ENCODE results near the gene COL4A3.
"Not testable (repeated sequence)": the region's sequence is repeated elsewhere in the genome, so short reads cannot be mapped to it uniquely, and the experiment has no call there.

Gene COL4A3

DNA sequence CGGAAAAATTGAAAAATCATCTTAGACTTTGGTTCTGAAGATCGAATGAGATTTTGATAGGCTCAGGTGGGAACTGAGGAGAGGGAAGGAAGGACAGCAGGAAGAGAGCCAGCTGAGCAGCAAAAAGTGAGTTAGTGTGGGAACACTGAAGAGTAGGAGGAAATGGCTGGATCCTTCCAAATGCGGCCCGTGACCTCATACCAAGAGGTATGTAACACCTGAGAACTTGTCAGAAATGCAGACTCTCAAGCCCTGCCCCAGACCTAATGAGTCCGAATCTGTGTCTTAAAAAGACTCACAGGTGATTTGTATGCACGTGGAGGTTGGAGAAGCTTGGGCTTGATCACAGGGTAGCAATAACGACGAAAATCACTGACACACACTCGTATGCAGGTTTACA is 42.0 kb downstream of the COL4A3 start:
- H3K4me3 ChIP-seq (ENCODE audit: low read depth, low read length) = no peak overlapping the region
- TF ChIP-seq, protein P1, sequence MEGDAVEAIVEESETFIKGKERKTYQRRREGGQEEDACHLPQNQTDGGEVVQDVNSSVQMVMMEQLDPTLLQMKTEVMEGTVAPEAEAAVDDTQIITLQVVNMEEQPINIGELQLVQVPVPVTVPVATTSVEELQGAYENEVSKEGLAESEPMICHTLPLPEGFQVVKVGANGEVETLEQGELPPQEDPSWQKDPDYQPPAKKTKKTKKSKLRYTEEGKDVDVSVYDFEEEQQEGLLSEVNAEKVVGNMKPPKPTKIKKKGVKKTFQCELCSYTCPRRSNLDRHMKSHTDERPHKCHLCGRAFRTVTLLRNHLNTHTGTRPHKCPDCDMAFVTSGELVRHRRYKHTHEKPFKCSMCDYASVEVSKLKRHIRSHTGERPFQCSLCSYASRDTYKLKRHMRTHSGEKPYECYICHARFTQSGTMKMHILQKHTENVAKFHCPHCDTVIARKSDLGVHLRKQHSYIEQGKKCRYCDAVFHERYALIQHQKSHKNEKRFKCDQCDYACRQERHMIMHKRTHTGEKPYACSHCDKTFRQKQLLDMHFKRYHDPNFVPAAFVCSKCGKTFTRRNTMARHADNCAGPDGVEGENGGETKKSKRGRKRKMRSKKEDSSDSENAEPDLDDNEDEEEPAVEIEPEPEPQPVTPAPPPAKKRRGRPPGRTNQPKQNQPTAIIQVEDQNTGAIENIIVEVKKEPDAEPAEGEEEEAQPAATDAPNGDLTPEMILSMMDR (IDR thresholded peaks at IDR 0.05; ENCODE audit: low read depth, low read length) = no peak

DNA sequence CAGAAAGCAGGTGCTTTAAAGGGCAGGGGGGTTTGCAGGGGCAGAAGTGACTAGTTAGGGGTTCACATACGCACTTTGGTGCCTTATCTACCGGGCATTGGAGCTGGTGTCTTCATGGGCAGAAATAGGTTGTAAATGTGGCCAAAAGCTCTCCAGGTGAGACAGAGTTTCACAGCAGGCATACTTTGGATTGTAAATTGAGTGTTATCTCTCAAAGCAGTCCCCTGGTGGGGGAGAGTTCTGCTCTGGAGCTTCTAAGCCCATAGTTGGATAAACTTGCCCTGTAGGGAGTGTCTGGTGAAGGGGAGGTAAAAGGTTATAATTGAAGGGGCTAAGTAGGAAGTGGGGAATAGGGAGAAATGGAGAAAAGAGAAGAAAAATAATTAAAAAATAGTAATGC is 43.1 kb downstream of the COL4A3 start:
- TF ChIP-seq, protein P1 (IDR thresholded peaks at IDR 0.05; ENCODE audit: low read depth, low read length) = no peak
- H3K4me3 ChIP-seq (ENCODE audit: low read depth, low read length) = no peak overlapping the region

DNA sequence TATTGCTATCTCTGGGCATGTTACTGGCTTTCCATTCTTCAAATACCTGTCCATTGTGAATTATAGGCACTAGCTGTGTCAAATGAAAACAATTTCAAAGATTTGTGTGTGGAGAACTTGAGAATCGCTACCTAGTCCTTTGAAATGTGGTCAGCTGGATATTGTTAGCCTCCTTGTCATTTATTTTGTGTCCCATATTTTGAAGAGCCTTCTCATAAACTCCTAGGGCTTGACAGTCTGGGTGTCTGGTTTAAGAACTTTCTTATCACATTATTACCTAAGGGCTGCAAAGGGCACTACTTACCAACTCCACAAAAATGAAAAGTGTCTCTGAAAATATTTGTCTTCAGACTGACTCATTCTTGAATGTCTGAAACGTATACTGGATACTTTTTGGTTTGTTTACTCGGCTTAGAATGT is 50.2 kb downstream of the COL4A3 start:
- TF ChIP-seq, protein P1 (IDR thresholded peaks at IDR 0.05; ENCODE audit: low read depth, low read length) = no peak
- no peak overlapping the region for H3K4me3 ChIP-seq (ENCODE audit: low read depth, low read length)

DNA sequence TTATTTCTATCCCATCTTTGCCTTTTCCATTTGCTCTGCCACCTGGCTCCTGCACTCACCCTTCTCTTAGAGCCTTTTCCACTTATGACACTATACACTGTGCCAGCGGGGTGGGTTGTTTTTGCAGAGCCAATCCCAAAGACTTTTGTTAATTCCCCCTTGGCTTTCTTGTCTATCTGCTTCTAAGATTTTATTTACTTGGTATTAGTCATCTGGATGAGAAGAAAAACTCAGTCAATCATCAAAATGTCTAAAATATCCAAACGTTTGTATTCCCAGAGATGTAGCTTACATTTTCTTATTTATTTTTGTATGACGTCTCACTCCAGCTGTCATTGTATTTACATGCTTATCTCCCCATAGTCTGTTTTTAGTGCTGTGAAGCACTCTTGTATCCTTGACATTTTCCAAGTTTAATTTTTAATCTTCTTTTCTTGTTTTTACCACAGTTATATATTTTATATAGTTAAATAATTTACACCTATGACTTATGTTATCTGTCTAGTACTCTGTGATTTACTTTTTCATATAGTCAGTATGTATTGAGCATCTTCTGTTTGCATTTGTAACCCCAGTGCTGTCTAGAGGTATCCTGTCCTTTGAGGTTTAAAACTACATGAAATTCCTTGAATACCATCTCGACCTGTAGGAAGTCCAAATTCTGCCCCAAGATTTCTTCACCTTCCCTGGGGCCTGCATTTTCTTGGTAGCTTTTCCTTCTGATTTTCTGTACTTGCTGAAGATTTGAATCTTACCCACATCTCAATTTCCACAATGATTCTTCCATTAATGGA is 55.1 kb downstream of the COL4A3 start:
- no peak overlapping the region for H3K4me3 ChIP-seq (ENCODE audit: low read depth, low read length)
- TF ChIP-seq, protein P1 (IDR thresholded peaks at IDR 0.05; ENCODE audit: low read depth, low read length) = no peak

DNA sequence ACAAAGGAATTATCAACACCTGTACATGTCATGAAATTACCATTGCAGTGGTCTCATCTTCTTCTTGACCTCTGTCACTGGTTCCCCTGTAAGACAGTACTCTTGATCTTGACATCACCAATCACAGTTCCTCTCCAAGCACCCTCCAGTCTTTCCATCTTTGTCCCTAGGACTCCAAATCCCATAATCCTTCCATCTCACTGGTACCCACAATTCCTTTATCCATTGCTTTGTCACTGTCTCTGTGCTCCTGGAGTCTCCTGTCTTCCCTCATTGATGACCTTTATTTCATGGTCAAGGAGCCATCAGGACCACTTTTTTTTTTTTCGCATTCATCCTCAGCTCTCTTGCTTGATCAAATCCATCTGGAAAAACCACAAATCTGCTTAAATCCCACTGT is 56.7 kb downstream of the COL4A3 start:
- H3K4me3 ChIP-seq (ENCODE audit: low read depth, low read length) = no peak overlapping the region
- TF ChIP-seq, protein P1 (IDR thresholded peaks at IDR 0.05; ENCODE audit: low read depth, low read length) = no peak

DNA sequence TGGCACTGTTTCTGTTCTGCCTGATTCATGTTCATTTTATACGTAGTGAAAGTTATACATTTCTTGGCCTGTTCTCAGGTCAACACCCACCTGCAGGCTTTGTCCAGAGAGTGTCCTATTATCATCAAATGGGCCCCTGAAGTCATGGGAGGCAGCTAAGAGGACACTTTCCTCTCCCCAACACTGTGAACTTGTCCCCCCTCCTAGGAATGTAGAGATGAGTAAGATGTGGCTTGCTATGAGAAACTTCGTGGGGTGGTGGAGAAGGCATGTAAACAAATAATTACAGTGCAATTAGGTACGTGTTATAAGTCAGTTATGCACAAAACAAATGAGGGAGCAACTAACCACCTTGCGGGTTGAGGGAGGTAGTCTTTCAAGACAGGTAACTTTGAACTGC is 57.9 kb downstream of the COL4A3 start:
- H3K4me3 ChIP-seq (ENCODE audit: low read depth, low read length) = no peak overlapping the region
- TF ChIP-seq, protein P1 (IDR thresholded peaks at IDR 0.05; ENCODE audit: low read depth, low read length) = no peak

DNA sequence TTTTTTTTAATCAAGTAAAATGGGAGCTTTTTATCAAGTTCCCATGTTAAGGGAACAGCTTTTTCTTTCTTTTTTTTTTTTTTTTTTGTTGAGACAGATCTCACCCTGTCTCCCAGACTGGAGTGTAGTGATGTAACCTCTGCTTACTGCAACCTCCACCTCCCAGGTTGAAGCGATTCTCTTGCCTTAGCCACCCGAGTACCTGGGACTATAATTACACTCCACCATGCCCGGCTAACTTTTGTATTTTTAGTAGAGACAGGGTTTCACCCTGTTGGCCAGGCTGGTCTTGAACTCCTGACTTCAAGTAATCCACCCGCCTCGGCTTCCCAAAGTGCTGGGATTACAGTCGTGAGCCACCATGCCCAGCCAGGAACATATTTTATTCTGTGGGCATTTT is 61.2 kb downstream of the COL4A3 start:
- not testable (repeated sequence) for H3K4me3 ChIP-seq (ENCODE audit: low read depth, low read length)
